HL-60 (cell line): ENCODE measurements around the gene STX18.

Source experiments
- DNase-seq, 2 experiments: peaks; one replicate each; pipeline ENCODE4 v3.0.0-alpha.2; 2010 to 2020; ENCODE audit warnings: low read depth in 1 of 2, low spot score in 1 of 2
- H3K27ac ChIP-seq: fragments of 250-450 bp; sonication (Bioruptor Pico); replicated peaks from 2 replicates; pipeline ENCODE4 v1.5.1; 2020; ENCODE audit warnings: mild to moderate bottlenecking, moderate library complexity
- H3K27me3 ChIP-seq: fragments of 250-450 bp; sonication (Bioruptor Pico); 2 replicates; pipeline ENCODE4 v1.5.1; 2021; ENCODE audit warnings: mild to moderate bottlenecking, moderate library complexity; ENCODE audit not compliant: insufficient read depth, poor library complexity, severe bottlenecking
- H3K4me3 ChIP-seq: replicated peaks from 2 replicates; pipeline ENCODE4 v1.5.1; 2011; ENCODE audit warnings: mild to moderate bottlenecking, control low read depth, low read length; ENCODE audit not compliant: insufficient read depth
- CTCF ChIP-seq: IDR thresholded peaks from one replicate; pipeline ENCODE4 v1.5.1; 2011; ENCODE audit warnings: low read length, control low read depth, inconsistent platforms; ENCODE audit not compliant: insufficient read depth
- GABPA ChIP-seq: IDR thresholded peaks from 2 replicates; pipeline ENCODE4 v1.6.1; 2012; ENCODE audit warnings: low read depth
- POLR2AphosphoS5 ChIP-seq: IDR thresholded peaks from 2 replicates; pipeline ENCODE4 v1.6.1; 2012; ENCODE audit warnings: low read depth
- REST ChIP-seq: IDR thresholded peaks from 2 replicates; pipeline ENCODE4 v1.6.1; 2012; ENCODE audit warnings: low read depth; ENCODE audit not compliant: insufficient replicate concordance
- SPI1 ChIP-seq: IDR thresholded peaks from 2 replicates; pipeline ENCODE4 v1.6.1; 2012; ENCODE audit warnings: low read depth, mild to moderate bottlenecking, borderline replicate concordance

The STX18 gene

GRCh38 chr4:4425119-4425690, 116.6 kb downstream of the STX18 start:
- Histone ChIP-seq H3K27ac (no peak overlapping the region), H3K27me3 (no peaks in the 10 kb centered on the region), H3K4me3 (no peak overlapping the region)
- TF ChIP-seq REST (no peak), CTCF (no peak), SPI1 (no peak), POLR2AphosphoS5 (no peak), GABPA (no peak)
- no peak for DNase-seq

GRCh38 chr4:4424499-4425115, 117.2 kb downstream of the STX18 start:
- TF ChIP-seq SPI1 = no peak
- no peak for TF ChIP-seq GABPA
- no peak for TF ChIP-seq REST
- no peak for TF ChIP-seq CTCF
- Histone ChIP-seq H3K27me3 (no peaks in the 10 kb centered on the region), H3K4me3 (no peak overlapping the region), H3K27ac (no peak overlapping the region)
- no peak for DNase-seq

- DNase-seq = no peak
- Histone ChIP-seq H3K27ac (no peak overlapping the region), H3K27me3 (no peaks in the 10 kb centered on the region), H3K4me3 (no peak overlapping the region)
- TF ChIP-seq REST (no peak), GABPA (no peak), SPI1 (no peak), POLR2AphosphoS5 (no peak), CTCF (no peak)
These were observed 117.9 kb downstream of the STX18 start for GRCh38 chr4:4423706-4424498.
